HG03354 (cell line): ENCODE measurements around the gene UNG.

Experiments used
- ATAC-seq: cut with Tn5 transposase; IDR thresholded peaks from one replicate; pipeline ENCODE4 v1.9.1; 2021; ENCODE audit warnings: mild to moderate bottlenecking; ENCODE audit not compliant: unreplicated experiment, poor library complexity, severe bottlenecking

UNG gene

DNA sequence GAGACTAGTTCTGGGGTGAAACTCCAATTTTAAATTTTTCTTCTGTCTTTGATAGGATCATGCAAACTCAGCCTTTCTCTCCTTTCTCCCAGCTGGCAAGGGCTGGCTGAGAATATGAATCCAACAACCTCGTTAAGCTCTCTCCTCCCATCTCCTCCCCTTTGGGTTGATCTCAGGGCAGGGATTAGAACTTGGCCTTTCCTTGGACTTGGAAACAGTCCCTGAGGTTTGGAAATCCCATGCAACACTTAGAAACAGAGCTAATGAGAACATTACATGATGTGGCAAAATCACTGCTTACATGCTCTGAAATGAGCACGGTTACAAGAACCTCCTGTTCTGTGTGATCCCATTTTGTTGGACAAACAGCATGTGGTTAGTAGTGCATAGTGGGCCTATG is 50.6 kb downstream of the UNG start:
- ATAC-seq = no peak

DNA sequence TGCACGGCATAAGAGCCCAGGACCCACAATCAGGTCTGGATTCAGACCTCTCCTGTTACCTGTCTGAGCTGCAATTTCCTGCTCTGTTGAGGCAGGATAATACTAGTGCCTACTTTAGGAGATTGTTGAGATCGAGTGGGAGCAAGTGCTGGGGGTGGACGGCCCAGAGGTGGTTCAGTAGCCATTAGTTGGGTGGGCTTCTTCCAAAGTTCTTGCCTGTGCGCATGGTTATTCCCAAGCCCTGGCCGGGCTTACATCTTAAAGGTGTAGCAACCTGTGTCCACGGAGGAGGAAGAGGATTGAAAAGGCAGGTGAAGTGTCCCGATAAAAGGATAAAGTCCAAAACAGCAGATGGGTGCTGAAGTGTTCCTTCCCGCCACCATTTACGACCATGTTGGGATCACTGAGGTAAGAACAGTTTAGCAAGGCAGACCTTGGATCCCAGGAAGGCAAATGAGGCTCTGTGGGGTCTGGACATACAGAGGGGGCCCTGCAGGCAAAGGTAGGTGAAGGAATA is 52.8 kb downstream of the UNG start:
- no peak for ATAC-seq

DNA sequence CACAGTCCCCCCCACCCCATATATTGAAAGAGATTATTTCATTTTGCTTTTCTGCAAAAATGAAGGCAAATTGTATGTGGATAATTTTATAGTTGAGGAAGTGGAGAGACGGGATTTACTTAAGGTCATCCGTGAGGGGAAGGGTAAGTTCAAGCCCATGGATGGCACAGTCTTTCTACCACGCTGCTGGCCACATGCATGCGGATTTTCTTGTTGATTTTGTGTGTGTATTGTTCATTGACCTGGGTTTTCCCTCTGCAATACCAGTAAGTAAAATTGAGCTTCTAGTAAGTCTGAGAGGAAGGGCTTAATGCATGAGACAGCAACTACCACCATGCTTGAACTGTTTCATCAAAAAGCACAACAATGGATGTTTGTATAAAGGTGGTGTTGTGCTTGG is 54.1 kb downstream of the UNG start:
- no peak for ATAC-seq

DNA sequence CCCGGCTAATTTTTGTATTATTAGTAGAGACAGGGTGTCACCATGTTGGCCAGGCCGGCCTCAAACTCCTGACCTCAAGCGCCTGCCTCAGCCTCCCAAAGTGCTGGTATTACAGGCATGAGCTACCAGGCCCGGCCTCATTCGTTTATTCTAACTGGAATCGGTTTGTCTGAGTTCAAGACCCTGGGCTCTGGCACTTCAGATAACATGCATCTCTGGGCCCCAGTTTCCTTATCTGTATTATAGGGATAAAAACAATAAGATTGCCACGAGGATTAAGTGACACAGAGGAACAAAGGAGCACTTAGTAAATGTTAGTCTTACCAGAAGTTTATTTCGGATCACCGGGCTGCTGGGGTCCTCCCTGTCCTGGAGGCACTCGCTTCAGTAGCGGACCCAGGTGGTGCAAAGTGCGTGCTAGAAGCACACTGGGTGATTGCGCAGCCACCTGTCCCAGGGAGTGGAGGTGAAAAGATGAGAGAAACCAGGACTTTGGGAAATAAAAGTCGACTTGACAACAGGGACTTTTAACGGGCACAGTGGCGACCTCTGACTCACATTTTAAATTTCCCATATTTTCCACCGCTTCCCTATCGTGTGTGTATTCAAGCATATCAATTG is 56.5 kb downstream of the UNG start:
- no peak for ATAC-seq

DNA sequence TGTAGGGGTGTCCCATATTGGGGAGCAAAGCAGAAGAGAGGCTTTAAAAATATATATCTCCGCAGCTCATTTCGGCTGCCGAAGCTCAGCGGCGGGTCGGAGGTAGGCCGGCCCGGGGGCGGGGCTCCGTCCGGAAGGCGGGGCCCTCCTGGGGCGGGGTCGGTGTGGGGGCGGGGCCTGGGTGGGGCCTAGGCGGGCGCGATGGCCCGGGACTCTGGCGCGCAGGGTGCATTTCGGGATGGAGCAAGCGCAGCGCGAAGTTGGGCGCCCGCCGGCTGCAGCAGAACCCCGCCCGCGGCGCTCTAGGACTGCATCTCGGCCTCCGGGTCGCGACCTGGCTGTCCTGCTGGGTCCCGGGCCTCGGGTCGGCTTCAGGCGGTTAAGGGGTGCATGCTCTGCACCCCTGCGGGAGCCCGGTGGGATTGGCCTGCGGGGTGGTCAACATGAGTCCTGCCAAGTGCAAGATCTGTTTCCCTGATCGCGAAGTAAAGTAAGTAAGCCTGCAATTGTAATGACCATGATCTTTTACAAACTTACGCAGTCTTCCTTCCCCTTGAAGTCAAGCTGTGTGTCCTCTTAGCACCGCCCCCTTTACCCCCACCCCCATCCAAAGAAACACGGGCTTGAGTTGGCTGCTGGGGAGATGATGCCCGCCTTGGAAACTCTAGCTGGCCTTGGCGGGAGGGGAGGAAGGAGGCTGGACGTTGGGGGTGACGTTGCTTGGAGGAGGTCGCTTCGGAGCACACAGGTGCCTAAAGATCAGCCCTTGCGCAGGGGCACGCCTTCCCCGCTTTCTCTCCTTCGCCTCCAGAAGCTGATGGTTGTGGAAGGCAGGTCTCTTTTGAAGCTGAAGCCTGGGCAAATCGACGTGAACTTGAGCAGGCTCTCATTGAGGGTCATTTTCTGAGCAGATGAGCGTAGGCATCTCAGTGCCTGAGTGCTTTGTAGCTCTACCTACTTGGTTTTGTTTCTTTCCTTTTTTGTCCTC is 57.3 kb downstream of the UNG start:
- peak; percentile 89 for ATAC-seq

DNA sequence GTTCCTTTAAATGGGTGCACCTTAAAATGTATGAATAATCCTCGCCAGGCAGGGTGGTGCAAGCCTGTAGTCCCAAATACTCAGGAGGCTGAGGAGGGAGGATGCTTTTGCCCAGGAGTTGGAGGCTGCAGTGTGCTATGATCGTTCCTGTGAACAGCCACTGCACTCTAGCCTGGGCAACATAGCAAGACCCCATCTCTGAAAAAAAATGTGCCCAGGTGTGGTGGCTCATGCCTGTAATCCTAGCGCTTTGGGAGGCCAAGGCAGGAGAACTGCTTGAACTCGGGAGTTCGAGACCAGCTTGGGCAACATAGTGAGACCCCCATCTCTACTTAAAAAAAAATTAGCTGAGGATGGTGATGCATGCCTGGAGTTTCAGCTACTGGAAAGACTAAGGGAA is 58.6 kb downstream of the UNG start:
- no peak for ATAC-seq

DNA sequence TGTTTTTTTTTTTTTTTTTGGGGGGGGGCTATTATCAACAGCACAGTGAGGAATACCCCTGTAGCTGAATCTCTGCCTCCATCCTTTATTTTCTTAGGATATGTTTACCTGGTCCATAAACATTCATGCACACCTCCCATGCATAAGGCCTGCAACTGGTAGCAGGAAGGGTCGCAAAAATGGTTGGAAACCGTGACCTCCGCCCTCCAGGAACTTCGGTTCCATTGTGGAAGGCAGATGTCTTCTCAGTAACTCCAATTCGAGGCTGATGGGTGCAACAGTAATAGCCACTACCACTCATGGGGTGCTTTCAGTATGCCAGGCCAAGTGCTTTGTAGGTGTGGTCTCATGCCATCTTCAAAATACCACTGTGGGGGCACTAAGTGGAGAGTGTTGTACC is 59.2 kb downstream of the UNG start:
- no peak for ATAC-seq

DNA sequence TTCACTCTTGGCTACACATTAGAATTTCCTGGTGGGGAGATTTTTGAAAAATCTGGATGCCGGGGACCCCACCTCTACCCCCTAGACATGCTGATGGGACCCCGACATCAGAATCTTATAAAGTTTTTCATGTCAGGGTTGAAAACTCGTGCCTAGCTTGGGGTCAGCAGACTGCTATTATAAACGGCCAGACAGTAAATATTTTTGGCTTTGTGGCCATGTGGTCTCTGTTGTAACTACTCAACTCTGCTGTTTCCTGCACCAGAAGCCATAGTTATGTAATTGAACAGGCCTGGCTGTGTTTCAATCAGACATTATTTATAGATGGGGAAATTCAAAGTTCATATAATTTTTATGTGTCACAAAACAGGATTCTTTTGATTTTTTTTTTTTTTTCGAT is 60.6 kb downstream of the UNG start:
- no peak for ATAC-seq

DNA sequence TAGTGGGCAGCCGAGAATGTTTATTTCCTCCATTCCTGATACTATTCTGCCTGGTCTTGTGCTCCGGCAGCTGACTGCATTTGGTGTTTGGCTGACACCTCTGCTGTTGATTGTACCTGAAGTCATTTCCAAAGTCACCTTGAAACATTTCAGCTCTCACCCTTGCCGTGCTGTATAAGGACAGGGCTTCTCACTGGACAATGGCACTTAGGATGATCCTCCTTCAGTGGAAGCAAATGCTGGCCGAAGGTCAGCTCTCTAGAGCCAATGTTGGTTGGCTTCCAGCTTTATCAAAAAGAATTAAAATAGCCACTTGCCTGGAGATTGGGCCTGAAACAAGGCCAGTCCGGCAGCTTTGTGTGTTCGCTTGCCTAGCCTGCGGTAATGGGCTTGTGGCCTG is 63.0 kb downstream of the UNG start:
- no peak for ATAC-seq
